ENCODE data around the gene ZMYM2. TPM values are rescaled to one million over a fixed set of nuclear protein-coding genes. Genes with fewer than 3 reads are reported as not detected.

ZMYM2 gene
- total and polyA plus RNA-seq, 2 of the 13 experiments (the other 11 are each of a cell fraction or from before 2014, with no cell fraction given) = 22.4 to 40.8 TPM

GRCh38 chr13:20127562-20128458, 169.3 kb downstream of the ZMYM2 start (continued):
- TF ChIP-seq AHDC1 (CRISPR knock-in tag; IDR thresholded peaks at IDR 0.05; ENCODE audit: borderline replicate concordance) (no peak), ZKSCAN1 (IDR thresholded peaks at IDR 0.05; ENCODE audit: low read length) (no peak), GMEB1 (CRISPR knock-in tag; IDR thresholded peaks at IDR 0.05; ENCODE audit: borderline replicate concordance) (peak; percentile 80), IKZF4 (CRISPR knock-in tag; IDR thresholded peaks at IDR 0.05; ENCODE audit: borderline replicate concordance, low read depth, not compliant biosample characterization) (peak; percentile 64), ADNP (CRISPR knock-in tag; IDR thresholded peaks at IDR 0.05) (no peak; the same call in 1 of the 2 replicates), NPAS2 (CRISPR knock-in tag; IDR thresholded peaks at IDR 0.05; ENCODE audit: borderline replicate concordance) (no peak), RBM22 (optimal IDR thresholded peaks at IDR 0.05; ENCODE audit: low read length) (no peak), KAT2B (IDR thresholded peaks at IDR 0.05; ENCODE audit: borderline replicate concordance, low read depth, low read length) (no peak), ZNF136 (CRISPR knock-in tag; IDR thresholded peaks at IDR 0.05; ENCODE audit: low read depth) (no peak), NR0B2 (CRISPR knock-in tag; IDR thresholded peaks at IDR 0.05) (no peak), ATF7 (IDR thresholded peaks at IDR 0.05) (no peak), ATF7 (CRISPR knock-in tag; IDR thresholded peaks at IDR 0.05) (no peak), STAT6 (CRISPR knock-in tag; IDR thresholded peaks at IDR 0.05; ENCODE audit: borderline replicate concordance) (no peak; the same call in 1 of the 2 replicates), MED1 (CRISPR knock-in tag; IDR thresholded peaks at IDR 0.05) (peak; percentile 45), NCOA1 (CRISPR knock-in tag; IDR thresholded peaks at IDR 0.05) (peak; percentile 46; the same call in 1 of the 2 replicates), IRF1 (CRISPR knock-in tag; IDR thresholded peaks at IDR 0.05; ENCODE audit: low read depth) (no peak), JUND (CRISPR knock-in tag; IDR thresholded peaks at IDR 0.05) (no peak)
